ENCODE data around the gene NGEF.

- TF ChIP-seq, protein P1, sequence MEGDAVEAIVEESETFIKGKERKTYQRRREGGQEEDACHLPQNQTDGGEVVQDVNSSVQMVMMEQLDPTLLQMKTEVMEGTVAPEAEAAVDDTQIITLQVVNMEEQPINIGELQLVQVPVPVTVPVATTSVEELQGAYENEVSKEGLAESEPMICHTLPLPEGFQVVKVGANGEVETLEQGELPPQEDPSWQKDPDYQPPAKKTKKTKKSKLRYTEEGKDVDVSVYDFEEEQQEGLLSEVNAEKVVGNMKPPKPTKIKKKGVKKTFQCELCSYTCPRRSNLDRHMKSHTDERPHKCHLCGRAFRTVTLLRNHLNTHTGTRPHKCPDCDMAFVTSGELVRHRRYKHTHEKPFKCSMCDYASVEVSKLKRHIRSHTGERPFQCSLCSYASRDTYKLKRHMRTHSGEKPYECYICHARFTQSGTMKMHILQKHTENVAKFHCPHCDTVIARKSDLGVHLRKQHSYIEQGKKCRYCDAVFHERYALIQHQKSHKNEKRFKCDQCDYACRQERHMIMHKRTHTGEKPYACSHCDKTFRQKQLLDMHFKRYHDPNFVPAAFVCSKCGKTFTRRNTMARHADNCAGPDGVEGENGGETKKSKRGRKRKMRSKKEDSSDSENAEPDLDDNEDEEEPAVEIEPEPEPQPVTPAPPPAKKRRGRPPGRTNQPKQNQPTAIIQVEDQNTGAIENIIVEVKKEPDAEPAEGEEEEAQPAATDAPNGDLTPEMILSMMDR (IDR thresholded peaks at IDR 0.05) = no peak
- TF ChIP-seq ZFX (IDR thresholded peaks at IDR 0.05; ENCODE audit: borderline replicate concordance) = no peak
Measured at GRCh38 chr2:232842689-232843088, 170.4 kb downstream of the NGEF start.

All from 22Rv1 (cell line).